IPS-20b (cell line): ENCODE measurements around the gene GUCA2B.

Experiments used
- H3K27ac ChIP-seq: one replicate; pipeline ENCODE4 v1.5.1; 2013; ENCODE audit warnings: low read length
- H3K27me3 ChIP-seq: 2 replicates; pipeline ENCODE4 v1.6.1; 2013; ENCODE audit warnings: mild to moderate bottlenecking, low read length, inconsistent platforms; ENCODE audit not compliant: insufficient read depth
- H3K36me3 ChIP-seq: 2 replicates; pipeline ENCODE4 v1.6.1; 2013; ENCODE audit warnings: low read depth, mild to moderate bottlenecking, inconsistent platforms, low read length, moderate library complexity; ENCODE audit not compliant: insufficient read depth
- H3K4me1 ChIP-seq: 2 replicates; pipeline ENCODE4 v1.6.1; 2013; ENCODE audit warnings: mild to moderate bottlenecking, control low read depth, inconsistent platforms, low read length, moderate library complexity; ENCODE audit not compliant: insufficient read depth
- H3K4me3 ChIP-seq: 2 replicates; pipeline ENCODE4 v1.5.1; 2013; ENCODE audit warnings: mild to moderate bottlenecking, low read length, inconsistent platforms
- H3K9ac ChIP-seq: 2 replicates; pipeline ENCODE4 v1.6.1; 2013; ENCODE audit warnings: low read depth, mild to moderate bottlenecking, inconsistent platforms, low read length, moderate library complexity
- H3K9me3 ChIP-seq: 2 replicates; pipeline ENCODE4 v1.6.1; 2013; ENCODE audit warnings: mild to moderate bottlenecking, low read depth, low read length, inconsistent platforms; ENCODE audit not compliant: insufficient read depth

Gene GUCA2B

DNA sequence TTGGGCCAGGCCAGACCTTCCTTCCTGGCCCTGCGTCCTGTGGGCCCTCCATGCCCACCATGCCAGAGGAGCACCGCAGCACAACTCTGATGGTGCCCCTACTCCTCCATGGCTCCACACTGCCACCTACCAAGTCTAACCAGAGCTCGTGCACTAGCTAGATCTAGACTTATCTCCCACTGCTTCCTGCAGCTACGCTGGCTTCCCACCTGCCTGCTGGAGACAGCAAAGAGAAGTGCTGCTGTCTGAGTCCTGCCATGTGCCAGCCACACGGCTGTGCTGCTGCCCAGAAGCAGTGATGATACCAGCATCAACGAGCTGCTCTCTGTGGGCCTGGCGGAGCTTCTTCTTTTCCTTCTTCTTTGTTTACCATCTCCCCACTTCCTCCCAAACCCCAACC, 4.5 kb downstream of the GUCA2B start:
- Histone ChIP-seq H3K9ac (no peak overlapping the region), H3K9me3 (no peaks in the 10 kb centered on the region), H3K4me3 (no peak overlapping the region), H3K27me3 (no peaks in the 10 kb centered on the region), H3K4me1 (no peaks in the 10 kb centered on the region), H3K27ac (no peak overlapping the region), H3K36me3 (no peaks in the 10 kb centered on the region)

DNA sequence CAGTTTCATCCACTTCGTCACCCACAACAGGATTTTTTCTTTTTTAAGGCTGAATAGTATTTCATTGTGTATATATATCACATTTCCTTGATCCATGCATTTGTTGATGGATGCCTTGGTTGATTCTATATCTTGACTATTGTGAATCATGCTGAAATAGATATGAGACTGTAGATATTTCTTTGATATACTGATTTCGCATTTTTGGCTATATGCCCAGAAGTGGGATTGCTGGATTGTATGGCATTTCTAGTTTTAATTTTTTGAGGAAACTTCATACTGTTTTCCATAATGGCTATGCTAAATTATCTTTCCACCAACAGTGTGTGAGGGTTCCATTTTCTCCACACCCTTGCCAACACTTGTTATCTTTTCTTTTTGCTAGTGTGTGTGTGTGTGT, 5.0 kb downstream of the GUCA2B start:
- Histone ChIP-seq H3K4me1 (no peaks in the 10 kb centered on the region), H3K27ac (no peak overlapping the region), H3K9me3 (no peaks in the 10 kb centered on the region), H3K4me3 (no peak overlapping the region), H3K27me3 (no peaks in the 10 kb centered on the region), H3K9ac (no peak overlapping the region), H3K36me3 (no peaks in the 10 kb centered on the region)

DNA sequence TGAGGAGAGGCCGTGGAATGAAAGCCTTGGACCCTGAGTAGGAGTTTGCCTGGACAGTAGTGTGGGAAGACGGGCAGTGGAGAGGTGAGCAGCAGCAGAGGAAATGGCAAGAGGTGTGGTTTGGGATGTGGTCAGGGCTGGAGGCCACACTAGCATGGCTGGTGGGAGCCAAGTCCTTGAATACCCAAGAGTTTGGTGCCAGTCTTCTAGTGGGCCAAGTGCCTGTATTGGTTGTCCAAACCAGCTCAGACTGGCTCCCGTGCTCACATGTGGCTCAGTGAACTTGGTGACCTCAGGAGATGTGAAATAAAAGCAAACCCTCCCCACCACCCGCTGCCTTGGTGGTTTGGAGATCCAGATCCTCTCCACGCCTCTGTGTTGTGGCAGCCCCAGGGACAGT, 9.0 kb downstream of the GUCA2B start:
- no peaks in the 10 kb centered on the region for H3K36me3 ChIP-seq
- H3K9me3 ChIP-seq = no peaks in the 10 kb centered on the region
- H3K4me3 ChIP-seq = no peak overlapping the region
- no peaks in the 10 kb centered on the region for H3K27me3 ChIP-seq
- H3K27ac ChIP-seq = no peak overlapping the region
- no peaks in the 10 kb centered on the region for H3K4me1 ChIP-seq
- H3K9ac ChIP-seq = no peak overlapping the region

DNA sequence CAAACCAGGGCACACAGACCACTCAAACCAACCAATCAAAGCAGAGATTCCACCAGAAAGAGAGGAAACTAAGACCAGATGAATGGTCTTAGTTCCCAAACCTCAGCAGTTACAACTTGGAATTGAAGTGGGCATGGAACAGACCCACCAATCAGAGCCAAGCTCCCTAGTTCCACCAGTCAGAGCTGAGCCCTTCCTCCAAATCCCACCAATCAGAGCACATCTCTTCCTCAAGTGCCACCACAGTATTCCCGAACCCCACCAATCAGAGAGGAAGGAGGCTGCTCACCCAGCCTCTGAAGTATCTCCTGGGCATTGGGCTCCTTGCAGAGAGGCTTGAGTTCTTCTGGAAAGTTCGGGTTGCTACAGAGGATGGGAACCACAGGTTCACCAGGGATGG, 9.9 kb downstream of the GUCA2B start:
- Histone ChIP-seq H3K4me1 (no peaks in the 10 kb centered on the region), H3K9me3 (no peaks in the 10 kb centered on the region), H3K9ac (no peak overlapping the region), H3K27ac (no peak overlapping the region), H3K4me3 (no peak overlapping the region), H3K36me3 (no peaks in the 10 kb centered on the region), H3K27me3 (no peaks in the 10 kb centered on the region)

DNA sequence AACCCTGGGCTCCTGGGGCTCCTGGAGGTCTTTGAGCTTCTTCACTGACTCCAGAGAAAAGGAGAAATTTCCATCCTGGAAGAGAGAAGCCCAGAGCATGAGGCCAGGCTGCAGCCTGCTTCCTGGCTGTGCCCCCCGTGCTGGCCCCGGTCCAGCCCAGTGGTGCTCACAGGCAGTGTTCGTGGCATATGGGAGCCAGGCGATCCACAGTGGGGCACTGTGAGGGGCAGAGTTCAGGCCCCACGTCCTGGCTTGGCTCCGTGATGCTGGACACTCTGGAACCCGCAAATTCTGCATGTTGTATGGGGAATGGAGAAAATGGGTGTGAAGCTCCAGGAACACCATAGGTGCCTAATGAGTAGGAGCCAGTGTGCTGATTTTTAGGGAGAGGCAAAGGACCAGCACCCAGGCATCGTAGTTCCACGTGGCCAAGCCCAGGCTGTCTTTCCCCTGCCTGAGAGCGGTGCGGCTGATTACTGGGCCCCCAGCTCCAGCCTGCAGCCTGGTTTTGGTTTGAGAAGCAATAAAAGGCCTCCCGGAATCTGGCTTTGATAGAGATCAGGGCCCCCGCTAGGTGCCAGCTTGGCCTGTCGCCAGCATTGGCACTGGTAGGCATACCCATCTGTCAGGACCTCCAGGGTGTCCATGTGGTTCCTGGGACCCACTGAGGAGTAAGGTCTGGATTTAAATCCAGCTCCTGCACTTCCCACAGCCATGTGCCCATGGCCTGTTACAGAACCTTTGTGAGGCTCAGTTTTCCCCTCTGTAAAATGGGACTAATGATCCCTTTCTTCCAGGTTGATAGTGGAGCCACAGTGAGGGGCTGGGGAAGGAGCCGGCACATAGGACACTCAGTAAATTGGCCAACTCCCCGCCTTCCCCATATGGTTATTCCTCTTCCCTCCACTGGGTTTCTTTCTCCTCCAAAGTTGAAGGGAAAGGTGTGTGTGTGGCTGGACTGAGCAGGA, 10.6 kb downstream of the GUCA2B start:
- Histone ChIP-seq H3K9me3 (no peaks in the 10 kb centered on the region), H3K27me3 (no peaks in the 10 kb centered on the region), H3K4me1 (no peaks in the 10 kb centered on the region), H3K4me3 (no peak overlapping the region), H3K27ac (no peak overlapping the region), H3K9ac (no peak overlapping the region), H3K36me3 (no peaks in the 10 kb centered on the region)

DNA sequence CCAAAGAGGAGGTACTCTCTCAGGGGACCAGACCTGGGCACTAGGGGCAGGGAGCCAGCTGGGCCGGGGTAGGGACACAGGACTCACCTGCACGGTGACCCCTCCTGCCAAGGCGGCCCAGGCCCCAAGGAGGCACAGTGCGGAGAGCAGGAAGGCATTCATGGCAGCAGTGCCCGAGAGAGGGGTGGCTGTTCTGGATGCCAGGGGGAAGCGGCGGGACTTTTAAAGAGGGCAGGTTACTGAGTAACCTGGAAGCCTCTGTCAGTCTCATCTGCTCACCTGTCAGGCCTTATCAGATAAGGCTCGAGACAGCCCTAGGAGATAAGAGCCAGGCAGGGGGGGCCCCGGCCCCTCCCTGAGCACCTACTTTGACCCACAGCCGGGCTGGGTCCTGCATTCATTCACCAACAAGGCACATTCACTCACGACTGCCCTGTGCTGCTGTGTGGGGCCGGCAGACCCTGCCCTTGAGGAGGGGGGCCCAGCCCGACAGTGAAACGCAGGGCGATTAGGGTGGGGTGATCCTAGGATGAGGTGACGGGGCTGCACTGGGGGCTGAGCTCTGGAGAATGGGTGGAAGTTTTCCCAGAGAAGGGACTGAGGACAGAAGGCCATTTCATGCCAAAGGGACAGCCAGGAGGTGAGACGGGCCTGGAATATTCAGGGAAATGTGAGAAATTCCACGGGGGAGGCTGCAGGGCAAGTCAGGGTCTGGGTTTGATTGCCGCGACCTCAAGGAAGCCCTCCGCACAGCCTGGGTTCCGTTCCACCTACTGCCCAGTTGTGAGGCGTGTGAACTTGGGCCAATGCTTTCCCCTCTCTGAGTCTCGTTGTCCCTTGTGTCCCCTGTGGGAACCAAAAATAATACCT, 11.6 kb downstream of the GUCA2B start, which contains the start of gene GUCA2A:
GUCA2A (minus strand) TSS at position 195 of the 870 bp plus-strand sequence; CDS start at position 162, 33 bp downstream.
- H3K27ac ChIP-seq = no peak within 1 kb of the TSS
- no peaks in the 10 kb centered on the region for H3K4me1 ChIP-seq
- no peaks in the 10 kb centered on the region for H3K36me3 ChIP-seq
- no peaks in the 10 kb centered on the region for H3K27me3 ChIP-seq
- no peak within 1 kb of the TSS for H3K4me3 ChIP-seq
- H3K9me3 ChIP-seq = no peaks in the 10 kb centered on the region
- H3K9ac ChIP-seq = no peak within 1 kb of the TSS

DNA sequence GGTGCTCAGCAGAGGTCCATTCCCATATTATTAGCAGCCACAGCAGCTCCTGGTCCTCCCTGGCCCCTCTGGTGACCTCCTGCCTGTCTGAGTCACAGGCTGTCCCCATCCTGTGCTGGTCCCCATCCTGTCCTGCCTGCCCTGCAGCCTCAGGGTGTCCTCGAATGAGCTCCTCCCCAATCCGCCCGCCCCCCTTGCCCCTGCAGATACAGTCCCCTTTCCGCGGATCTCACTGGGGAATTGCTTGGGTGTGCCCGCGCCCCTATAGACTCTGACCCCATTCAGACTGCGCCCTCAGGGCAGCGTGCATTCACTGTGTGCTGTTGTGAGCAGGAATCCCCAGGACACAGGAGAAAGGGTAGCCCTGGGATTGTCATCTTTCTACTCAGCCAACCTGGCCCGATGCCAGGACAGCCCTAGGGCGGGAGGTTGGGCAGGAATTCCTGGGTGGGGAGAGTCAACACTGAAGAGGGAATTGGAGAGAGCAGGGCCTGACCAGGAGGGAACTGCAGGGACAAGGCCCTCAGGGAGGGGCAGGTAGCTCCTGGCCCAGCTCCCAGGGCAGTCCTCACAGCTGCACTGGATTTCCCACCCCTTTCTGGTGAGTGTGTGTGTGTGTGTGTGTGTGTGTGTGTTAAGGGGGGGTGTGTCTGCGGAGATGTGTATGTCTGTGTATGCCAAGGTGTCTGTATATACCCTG, 12.5 kb downstream of the GUCA2B start:
- Histone ChIP-seq H3K4me1 (no peaks in the 10 kb centered on the region), H3K27ac (no peak overlapping the region)

DNA sequence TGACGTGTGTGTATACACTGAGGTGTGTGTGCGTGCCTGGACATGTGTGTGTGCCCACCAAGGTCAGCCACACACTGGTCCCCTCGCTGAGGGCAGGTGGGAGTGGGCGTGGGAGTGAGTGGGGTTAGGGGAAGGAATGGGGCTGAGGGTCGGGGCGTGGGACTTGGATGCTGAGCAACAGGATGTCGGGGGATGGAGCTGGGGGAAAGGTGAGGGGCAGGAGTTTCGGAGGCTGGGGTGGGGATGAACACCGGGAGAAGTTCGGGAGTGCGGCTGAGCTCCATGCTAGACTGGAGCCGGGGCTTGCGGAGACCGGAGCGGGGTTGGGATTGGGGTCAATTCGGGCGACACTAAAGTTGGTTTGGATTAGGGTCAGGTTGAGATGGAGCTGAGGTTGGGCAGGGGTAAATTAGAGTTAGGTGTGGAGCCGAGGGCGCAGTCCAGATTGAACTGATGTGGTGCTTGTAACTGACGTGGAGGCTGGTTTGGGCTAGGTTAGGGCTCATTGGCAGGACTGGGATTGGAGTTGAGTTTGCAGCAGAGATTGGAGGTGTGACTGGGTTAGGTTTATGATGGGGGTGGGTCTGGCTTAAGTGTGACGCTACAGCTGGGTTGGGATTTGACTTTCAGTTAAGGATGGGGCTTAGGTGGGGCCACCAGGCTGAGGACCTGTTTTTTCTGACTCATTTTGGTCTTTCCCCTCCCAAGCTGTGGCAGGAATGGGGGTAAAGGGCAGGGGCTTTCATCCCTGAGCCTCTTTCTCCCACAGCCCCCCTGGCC, 14.6 kb downstream of the GUCA2B start:
- Histone ChIP-seq H3K4me1 (no peaks in the 10 kb centered on the region), H3K9ac (no peak overlapping the region), H3K27ac (no peak overlapping the region), H3K4me3 (no peak overlapping the region), H3K27me3 (no peaks in the 10 kb centered on the region), H3K36me3 (no peaks in the 10 kb centered on the region), H3K9me3 (no peaks in the 10 kb centered on the region)

More for the DNA sequence above, 12.5 kb downstream of the GUCA2B start:
- no peaks in the 10 kb centered on the region for H3K9me3 ChIP-seq
- no peak overlapping the region for H3K9ac ChIP-seq
- H3K27me3 ChIP-seq = no peaks in the 10 kb centered on the region
- no peaks in the 10 kb centered on the region for H3K36me3 ChIP-seq
- H3K4me3 ChIP-seq = no peak overlapping the region

DNA sequence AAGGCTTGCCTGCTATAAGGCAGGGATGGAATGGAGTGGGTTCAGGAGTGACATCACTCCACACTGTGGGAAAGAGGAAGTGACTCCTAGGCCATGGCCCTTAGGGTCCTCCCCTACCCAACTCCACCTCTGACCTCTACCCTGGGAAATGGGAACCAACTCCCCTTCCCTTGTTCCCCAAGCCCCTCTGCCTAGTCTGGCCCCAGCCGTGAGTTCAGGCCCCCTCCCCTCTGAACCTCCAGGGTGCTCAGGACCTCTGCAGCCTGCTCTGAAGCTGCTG, 15.1 kb downstream of the GUCA2B start:
- H3K4me1 ChIP-seq = no peaks in the 10 kb centered on the region
- H3K9me3 ChIP-seq = no peaks in the 10 kb centered on the region
- H3K4me3 ChIP-seq = no peak overlapping the region
- no peak overlapping the region for H3K9ac ChIP-seq
- no peaks in the 10 kb centered on the region for H3K36me3 ChIP-seq
- no peak overlapping the region for H3K27ac ChIP-seq
- H3K27me3 ChIP-seq = no peaks in the 10 kb centered on the region

DNA sequence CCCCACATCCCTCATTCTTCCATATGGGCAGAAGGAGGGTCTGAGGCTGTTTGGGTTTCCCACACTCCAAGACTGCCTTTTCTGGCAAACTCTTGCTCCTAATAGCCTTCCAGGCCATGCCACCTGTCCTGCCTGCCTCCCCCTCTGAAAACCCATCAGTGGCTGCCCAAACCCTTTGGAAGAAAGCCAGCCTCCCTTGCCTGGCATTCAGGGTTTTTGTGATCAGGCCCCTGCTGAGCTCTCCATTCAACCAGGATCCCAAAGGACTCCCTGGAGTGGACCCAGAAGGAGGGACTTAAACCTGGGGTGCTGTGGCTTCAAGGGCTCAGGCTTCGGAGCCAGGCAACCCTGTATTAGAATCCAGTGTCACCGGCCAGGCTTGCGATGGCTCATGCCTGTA, 15.6 kb downstream of the GUCA2B start:
- Histone ChIP-seq H3K27me3 (no peaks in the 10 kb centered on the region), H3K27ac (no peak overlapping the region), H3K36me3 (no peaks in the 10 kb centered on the region), H3K9me3 (no peaks in the 10 kb centered on the region), H3K4me1 (0 out of 2 replicates have a peak, but pooled peaks cover 2% of the 10 kb centered on the region), H3K4me3 (no peak overlapping the region), H3K9ac (no peak overlapping the region)
